ENCODE measurements around the gene NR1H3.
"Not testable (repeated sequence)": the region's sequence is repeated elsewhere in the genome, so short reads cannot be mapped to it uniquely, and the experiment has no call there.

Gene NR1H3

GRCh38 chr11:47257517-47258316 lies at the start of gene NR1H3:
TSS of gene NR1H3 (plus strand) at chr11:47257996. CDS start at chr11:47259217, 1,221 bp downstream.
- no peak for DNase-seq (ENCODE audit: low read depth in 2 of 2)

DNA sequence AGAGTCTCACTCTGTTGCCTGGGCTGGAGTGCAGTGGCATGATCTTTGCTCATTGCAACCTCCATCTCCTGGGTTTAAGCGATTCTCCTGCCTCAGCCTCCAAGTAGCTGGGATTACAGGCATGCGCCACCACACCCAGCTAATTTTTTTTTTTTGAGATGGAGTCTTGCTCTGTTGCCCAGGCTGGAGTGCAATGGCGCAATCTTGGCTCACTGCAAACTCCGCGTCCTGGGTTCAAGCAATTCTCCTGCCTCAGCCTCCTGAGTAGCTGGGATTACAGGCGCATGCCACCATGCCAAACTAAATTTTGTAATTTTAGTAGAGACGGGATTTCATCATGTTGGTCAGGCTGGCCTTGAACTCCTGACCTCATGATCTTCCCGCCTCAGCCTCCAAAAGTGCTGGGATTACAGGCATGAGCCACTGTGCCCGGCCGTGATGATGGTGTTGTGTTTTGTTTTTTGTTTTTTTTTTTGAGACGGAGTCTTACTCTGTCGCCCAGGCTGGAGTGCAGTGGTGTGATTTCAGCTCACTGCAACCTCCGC lies 49.7 kb upstream of the NR1H3 start:
- DNase-seq (ENCODE audit: low read depth in 2 of 2) = not testable (repeated sequence)

- no peak for DNase-seq (ENCODE audit: low read depth in 2 of 2)
Observed at GRCh38 chr11:47208628-47209027, 49.2 kb upstream of the NR1H3 start.

- no peak for DNase-seq (ENCODE audit: low read depth in 2 of 2)
Observed at GRCh38 chr11:47212938-47213337, 44.9 kb upstream of the NR1H3 start.

DNA sequence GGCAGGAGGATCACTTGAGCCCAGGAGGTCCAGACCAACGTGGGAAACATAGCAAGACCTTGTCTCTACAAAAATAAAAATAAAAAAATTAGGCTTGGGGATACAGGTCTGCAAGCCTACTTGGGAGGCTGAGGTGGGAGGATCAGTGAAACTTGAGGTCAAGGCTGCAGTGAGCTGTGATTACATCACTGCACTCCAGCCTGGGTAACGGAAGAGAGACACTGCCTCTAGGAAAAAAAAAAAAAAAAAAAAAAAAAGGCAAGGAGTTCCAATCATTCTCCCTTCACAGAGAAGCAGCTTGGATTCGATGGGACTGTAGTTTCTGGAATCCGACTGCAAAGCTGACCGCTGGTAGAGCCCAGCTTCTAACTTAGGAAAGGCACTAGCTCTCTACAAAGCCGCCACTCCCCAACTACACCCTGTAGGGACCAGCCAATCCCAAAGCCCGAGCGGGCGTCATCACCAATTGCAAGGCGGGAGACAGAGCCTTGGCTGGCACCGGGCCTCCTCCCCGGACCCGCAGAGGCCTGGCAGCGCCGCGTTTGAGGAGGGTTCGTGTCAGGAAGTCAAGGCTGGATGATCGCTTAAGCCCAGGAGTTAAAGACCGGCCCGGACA lies 43.7 kb upstream of the NR1H3 start:
- peak; percentile 78 to 82 for DNase-seq (ENCODE audit: low read depth in 2 of 2)

- DNase-seq (ENCODE audit: low read depth in 2 of 2) = no peak
Observed at GRCh38 chr11:47215366-47215910, 42.4 kb upstream of the NR1H3 start.

- peak; percentile 56 to 62 for DNase-seq (ENCODE audit: low read depth in 2 of 2)
Observed at GRCh38 chr11:47216121-47216798, 41.5 kb upstream of the NR1H3 start.

DNA sequence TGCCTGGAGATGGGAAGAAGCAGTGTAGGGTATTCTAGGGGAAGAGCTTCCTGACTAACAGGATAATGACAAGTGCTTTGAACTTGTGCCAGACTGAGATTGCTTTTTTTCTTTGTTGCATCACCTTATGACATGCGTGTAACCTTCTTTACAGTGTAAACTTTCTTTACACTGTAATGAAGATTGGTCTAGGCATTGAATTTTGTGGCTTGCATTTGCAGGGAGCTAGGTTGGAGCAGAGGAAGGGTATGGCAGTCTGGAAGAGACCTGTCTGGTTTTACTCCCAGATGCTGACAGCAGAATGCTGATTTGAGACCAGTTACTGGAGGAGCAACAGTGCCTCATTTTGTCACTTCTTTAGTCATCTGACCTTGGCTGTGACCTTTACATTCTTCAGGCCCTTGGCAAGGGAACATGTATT lies 37.4 kb upstream of the NR1H3 start:
- no peak for DNase-seq (ENCODE audit: low read depth in 2 of 2)

- DNase-seq (ENCODE audit: low read depth in 2 of 2) = no peak
Observed at GRCh38 chr11:47222696-47223095, 35.1 kb upstream of the NR1H3 start.

DNA sequence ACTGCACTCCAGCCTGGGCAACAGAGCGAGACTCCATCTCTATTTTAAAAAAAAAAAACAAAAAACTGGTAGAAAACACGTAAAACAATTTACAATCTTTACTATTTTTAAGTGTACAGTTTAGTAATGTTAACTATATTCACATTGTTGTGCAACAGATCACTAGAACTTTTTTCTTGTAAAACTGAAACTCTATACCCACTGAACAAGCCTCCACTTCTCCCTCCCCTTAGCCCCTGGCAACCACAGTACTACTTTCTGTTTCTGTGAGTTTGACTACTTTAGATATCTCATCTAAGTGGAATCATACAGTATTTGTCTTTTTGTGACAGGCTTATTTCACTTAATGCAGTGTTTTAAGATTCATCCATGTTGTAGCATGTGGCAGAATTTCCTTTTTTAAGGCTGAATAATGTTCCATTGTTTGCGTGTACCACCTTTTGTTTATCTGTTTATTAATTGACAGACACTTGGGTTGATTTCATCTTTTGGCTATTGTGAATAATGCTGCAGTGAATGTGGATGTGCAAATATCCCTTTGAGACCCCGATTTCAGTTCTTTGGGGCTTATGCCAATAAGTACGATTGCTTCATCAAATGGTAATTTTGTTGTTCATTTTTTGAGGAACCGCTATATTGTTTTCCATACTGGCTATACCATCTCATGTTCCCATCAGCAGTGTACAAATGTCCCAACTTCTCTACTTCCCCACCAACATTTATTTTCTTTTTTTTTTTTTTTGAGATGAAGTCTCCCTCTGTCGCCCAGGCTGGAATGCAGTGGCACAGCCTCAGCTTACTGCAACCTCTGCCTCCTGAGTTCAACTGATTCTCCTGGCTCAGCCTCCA lies 32.0 kb upstream of the NR1H3 start:
- DNase-seq (ENCODE audit: low read depth in 2 of 2) = no peak

- DNase-seq (ENCODE audit: low read depth in 2 of 2) = no peak
Observed at GRCh38 chr11:47229161-47229560, 28.6 kb upstream of the NR1H3 start.

GRCh38 chr11:47233051-47233450 lies 24.7 kb upstream of the NR1H3 start:
- no peak for DNase-seq (ENCODE audit: low read depth in 2 of 2)

DNA sequence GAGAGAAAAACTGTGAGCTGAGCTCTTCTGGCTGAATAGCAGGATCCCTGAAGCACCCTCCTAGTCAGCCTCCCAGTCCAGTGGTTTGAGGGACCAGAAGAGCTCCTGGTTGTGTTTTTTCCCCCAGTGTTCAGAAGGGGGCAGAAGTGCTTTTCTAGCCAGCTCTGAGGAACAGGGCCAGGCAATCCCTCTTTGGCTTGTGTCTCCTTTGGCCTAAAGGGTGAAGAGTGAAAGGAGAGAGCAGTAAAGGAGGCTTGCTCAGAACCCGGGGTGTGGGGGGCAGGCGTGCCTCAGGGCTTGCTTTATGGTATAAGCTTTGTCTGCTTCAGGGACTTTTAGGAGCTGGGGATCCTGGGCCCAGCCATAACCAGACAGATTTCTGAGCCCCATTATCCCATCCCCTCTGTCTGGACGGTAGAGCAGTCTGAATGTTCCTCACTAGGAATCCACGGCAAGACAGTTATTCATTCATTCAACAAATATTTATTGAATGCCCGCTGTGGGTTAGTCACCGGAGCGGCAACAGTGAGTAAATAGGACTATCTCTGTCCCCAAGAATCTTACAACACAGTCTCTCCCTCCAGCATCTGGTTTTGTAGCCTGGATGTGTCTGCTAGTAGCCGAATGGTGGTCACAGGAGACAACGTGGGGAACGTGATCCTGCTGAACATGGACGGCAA lies 23.7 kb upstream of the NR1H3 start:
- no peak for DNase-seq (ENCODE audit: low read depth in 2 of 2)

DNA sequence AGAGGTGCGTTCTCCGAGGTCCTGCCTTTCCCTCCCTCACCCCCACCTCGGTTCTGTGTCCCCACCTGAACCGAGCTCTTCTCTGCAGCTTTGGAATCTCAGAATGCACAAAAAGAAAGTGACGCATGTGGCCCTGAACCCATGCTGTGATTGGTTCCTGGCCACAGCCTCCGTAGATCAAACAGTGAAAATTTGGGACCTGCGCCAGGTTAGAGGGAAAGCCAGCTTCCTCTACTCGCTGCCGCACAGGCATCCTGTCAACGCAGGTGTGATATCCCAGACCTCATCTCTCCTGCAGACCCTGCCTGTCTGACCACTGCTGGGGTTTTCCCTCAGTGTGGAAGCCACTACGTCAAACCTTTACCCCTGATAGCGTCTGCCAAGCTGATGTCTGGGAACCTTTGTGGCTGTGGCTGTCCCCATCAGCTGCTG lies 23.1 kb upstream of the NR1H3 start:
- DNase-seq (ENCODE audit: low read depth in 2 of 2) = no peak

- DNase-seq (ENCODE audit: low read depth in 2 of 2) = no peak
Observed at GRCh38 chr11:47235163-47235562, 22.6 kb upstream of the NR1H3 start.

DNA sequence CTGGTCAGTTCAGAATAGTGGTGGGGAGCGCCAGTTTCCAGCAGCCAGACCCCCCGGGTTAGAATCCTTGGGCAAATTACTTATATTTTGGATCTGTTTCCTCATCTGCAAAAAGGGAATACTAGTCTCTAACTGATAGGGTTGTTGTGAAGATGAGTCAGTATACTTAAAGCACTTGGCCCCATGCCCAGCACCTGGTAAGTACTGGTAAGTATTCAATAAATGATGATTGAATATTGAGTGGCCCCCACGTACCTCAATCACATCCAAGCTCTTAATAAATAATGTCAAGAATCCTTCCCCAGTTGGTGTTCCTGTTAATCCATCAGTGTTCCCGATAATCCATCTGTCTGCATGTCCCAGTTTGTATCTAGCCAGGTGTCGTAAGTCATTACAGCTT lies 21.3 kb upstream of the NR1H3 start:
- no peak for DNase-seq (ENCODE audit: low read depth in 2 of 2)

GRCh38 chr11:47239852-47240251 lies 17.9 kb upstream of the NR1H3 start:
- DNase-seq (ENCODE audit: low read depth in 2 of 2) = no peak

DNA sequence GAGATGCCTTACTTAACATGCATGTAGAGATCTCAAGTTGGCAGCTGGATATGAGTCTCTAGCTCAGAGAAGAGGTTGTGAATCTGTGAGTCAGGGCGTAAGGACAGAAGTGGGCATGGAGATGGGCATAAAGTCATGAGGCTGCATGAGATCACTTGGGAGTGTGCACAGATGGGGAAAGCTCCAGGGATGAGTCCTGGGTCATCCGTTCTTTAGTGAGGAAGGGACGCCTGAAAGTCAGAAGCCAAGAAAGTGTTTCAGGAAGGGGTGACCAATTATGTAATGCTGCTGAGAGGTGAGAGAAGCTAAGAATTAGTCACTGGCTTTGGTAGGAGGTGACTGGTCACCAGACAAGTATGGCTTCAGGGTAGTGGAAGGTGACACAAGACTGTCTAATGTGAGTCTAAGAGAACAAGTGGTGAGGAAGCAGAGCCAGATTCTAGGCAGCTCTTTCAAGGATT lies 15.9 kb upstream of the NR1H3 start:
- no peak for DNase-seq (ENCODE audit: low read depth in 2 of 2)

DNA sequence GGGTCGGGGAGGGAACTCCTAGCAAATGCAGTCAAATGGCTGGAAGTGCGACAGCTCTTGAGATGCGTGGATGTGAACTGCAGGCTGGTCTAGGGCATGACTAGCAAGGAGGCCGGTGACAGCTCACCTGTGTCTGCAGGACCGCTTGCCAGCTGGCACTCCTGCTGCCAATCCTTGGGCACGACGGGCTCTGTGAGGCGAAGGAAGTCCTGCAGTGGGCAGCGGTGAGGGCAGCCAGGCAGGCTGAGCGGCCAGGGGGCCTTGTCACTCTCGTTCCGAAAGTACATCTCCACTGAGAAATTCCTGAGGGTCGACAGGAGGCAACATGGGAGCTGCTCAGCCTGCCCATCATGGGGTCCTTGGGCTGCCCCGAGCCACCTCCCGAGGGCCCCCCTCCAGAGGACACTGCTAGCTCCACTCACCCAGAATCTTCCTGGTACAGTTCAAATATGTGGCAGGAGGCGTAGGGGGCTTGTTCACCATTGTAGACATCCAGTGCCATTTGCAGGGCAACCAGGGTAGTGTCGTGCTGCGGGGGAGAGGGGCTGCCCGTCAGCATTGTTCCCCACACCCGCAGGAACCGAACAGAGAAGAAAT lies 15.1 kb upstream of the NR1H3 start:
- DNase-seq (ENCODE audit: low read depth in 2 of 2) = no peak

- DNase-seq (ENCODE audit: low read depth in 2 of 2) = no peak
Observed at GRCh38 chr11:47243454-47243853, 14.3 kb upstream of the NR1H3 start.
